Nephron (organoid): ENCODE measurements around the gene CSGALNACT2.

Source experiments
- H3K27ac Mint-ChIP-seq, 3 experiments: 2 replicates each; pipeline ENCODE4 v1.8.0; 2020; ENCODE audit warnings: mixed read lengths in 3 of 3, mild to moderate bottlenecking in 2 of 3, moderate library complexity in 1 of 3
- H3K27me3 Mint-ChIP-seq: 2 replicates; pipeline ENCODE4 v1.8.0; 2021; ENCODE audit warnings: low read depth, mild to moderate bottlenecking, moderate library complexity, mixed read lengths
- H3K36me3 Mint-ChIP-seq: 2 replicates; pipeline ENCODE4 v1.8.0; 2020; ENCODE audit warnings: low read depth, mixed read lengths
- H3K4me1 Mint-ChIP-seq: 2 replicates; pipeline ENCODE4 v1.8.0; 2020; ENCODE audit warnings: mixed read lengths
- H3K4me3 Mint-ChIP-seq, 3 experiments: 2 replicates each; pipeline ENCODE4 v1.8.0; 2020; ENCODE audit warnings: mild to moderate bottlenecking in 3 of 3, mixed read lengths in 3 of 3, moderate library complexity in 2 of 3
- H3K9me3 Mint-ChIP-seq: 2 replicates; pipeline ENCODE4 v1.8.0; 2020; ENCODE audit warnings: mixed read lengths
- CTCF ChIP-seq, 3 experiments: fragments of 200-600 bp; sonication (generic); IDR thresholded peaks; one replicate each; pipeline ENCODE4 v1.5.0; 2021; ENCODE audit warnings: antibody characterized with exemption in 3 of 3; ENCODE audit not compliant: unreplicated experiment in 3 of 3

Gene CSGALNACT2

GRCh38 chr10:43132867-43133787 is 5.1 kb upstream of the CSGALNACT2 start:
- no peak for TF ChIP-seq CTCF (IDR thresholded peaks at IDR 0.05; ENCODE audit: unreplicated experiment in 3 of 3)
- H3K4me3 Mint-ChIP-seq: peak overlapping the region in 1 of 3 experiments; percentile 46
- peaks cover 49% of the 10 kb centered on the region for H3K4me1 Mint-ChIP-seq
- no peaks in the 10 kb centered on the region for H3K9me3 Mint-ChIP-seq
- no peaks in the 10 kb centered on the region for H3K36me3 Mint-ChIP-seq
- no peak overlapping the region for H3K27ac Mint-ChIP-seq
- peaks cover 4% of the 10 kb centered on the region for H3K27me3 Mint-ChIP-seq

GRCh38 chr10:43134126-43134905 is 3.9 kb upstream of the CSGALNACT2 start:
- H3K36me3 Mint-ChIP-seq: no peaks in the 10 kb centered on the region

GRCh38 chr10:43135064-43135463 is 3.2 kb upstream of the CSGALNACT2 start:
- Mint-ChIP-seq H3K36me3 (no peaks in the 10 kb centered on the region), H3K27me3 (peaks cover 4% of the 10 kb centered on the region), H3K4me3 (peak overlapping the region in 2 of 3 experiments; percentile 94 to 100), H3K27ac (peak overlapping the region in 2 of 3 experiments; percentile 90 to 99), H3K4me1 (peaks cover 50% of the 10 kb centered on the region), H3K9me3 (no peaks in the 10 kb centered on the region)
- no peak for TF ChIP-seq CTCF (IDR thresholded peaks at IDR 0.05; ENCODE audit: unreplicated experiment in 3 of 3)

More at GRCh38 chr10:43134126-43134905, 3.9 kb upstream of the CSGALNACT2 start:
- Mint-ChIP-seq H3K4me1 (peaks cover 50% of the 10 kb centered on the region), H3K4me3 (peak overlapping the region in 1 of 3 experiments; percentile 46), H3K27ac (peak overlapping the region in 1 of 3 experiments; percentile 21), H3K9me3 (no peaks in the 10 kb centered on the region), H3K27me3 (peaks cover 4% of the 10 kb centered on the region)
- TF ChIP-seq CTCF (IDR thresholded peaks at IDR 0.05; ENCODE audit: unreplicated experiment in 3 of 3): no peak

GRCh38 chr10:43135656-43136055 is 2.6 kb upstream of the CSGALNACT2 start:
- TF ChIP-seq CTCF (IDR thresholded peaks at IDR 0.05; ENCODE audit: unreplicated experiment in 3 of 3): no peak

GRCh38 chr10:43136432-43136831 is 1.8 kb upstream of the CSGALNACT2 start:
- no peak for TF ChIP-seq CTCF (IDR thresholded peaks at IDR 0.05; ENCODE audit: unreplicated experiment in 3 of 3)
- Mint-ChIP-seq H3K4me1 (peaks cover 53% of the 10 kb centered on the region), H3K27ac (peak overlapping the region; percentile 90 to 100 (median 99)), H3K27me3 (peaks cover 4% of the 10 kb centered on the region), H3K36me3 (no peaks in the 10 kb centered on the region), H3K4me3 (peak overlapping the region; percentile 94 to 100 (median 96)), H3K9me3 (no peaks in the 10 kb centered on the region)

More at GRCh38 chr10:43135656-43136055, 2.6 kb upstream of the CSGALNACT2 start:
- Mint-ChIP-seq H3K4me3 (peak overlapping the region; percentile 94 to 100 (median 96)), H3K36me3 (no peaks in the 10 kb centered on the region), H3K27me3 (peaks cover 4% of the 10 kb centered on the region), H3K4me1 (peaks cover 55% of the 10 kb centered on the region), H3K27ac (peak overlapping the region; percentile 90 to 100 (median 99)), H3K9me3 (no peaks in the 10 kb centered on the region)
